SK-N-SH treated with all-trans-retinoic acid at 6 μM for 48 hours (cell line): ENCODE results near the gene TIAM1.

ENCODE experiments used
- TOX ChIP-seq: fragments of 250-450 bp; sonication (Bioruptor Pico); IDR thresholded peaks from 2 replicates; pipeline ENCODE4 v1.8.0; 2021; ENCODE audit warnings: mild to moderate bottlenecking, moderate library complexity, borderline replicate concordance
- ZFP30 ChIP-seq: fragments of 450-650 bp; formaldehyde crosslinking; IDR thresholded peaks from 2 replicates; pipeline ENCODE4 v1.5.0; 2022; ENCODE audit warnings: mild to moderate bottlenecking, moderate library complexity
- TF ChIP-seq, protein P1 (sequence below): fragments of 250-450 bp; sonication (Bioruptor Pico); IDR thresholded peaks from 2 replicates; pipeline ENCODE4 v1.8.0; 2020; ENCODE audit warnings: mild to moderate bottlenecking, moderate library complexity, borderline replicate concordance

DNA sequence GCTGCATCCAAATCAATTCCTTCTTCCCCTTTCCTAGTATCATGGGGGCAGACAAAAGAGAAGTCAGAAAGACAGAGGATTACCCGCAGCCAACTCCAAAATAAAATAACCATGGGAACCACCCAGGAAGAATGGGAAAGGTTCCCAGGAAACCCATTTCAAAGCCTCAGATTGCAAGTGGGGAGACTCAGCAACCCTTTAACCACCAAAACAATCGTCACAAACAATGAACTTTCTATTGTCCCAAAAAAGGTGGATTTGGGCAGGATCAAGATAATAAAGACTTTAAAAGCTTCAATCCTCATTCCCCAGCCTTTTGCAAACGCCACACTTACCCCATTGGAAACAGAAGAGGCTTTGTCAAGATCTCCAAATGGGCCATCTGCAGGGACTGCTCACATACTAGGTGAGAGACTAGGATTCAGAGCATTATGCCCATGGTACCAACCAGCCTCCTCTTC lies 5.1 kb downstream of the TIAM1 start:
- TF ChIP-seq ZFP30 (CRISPR knock-in tag) (no peak), TOX (no peak)
- TF ChIP-seq, protein P1, sequence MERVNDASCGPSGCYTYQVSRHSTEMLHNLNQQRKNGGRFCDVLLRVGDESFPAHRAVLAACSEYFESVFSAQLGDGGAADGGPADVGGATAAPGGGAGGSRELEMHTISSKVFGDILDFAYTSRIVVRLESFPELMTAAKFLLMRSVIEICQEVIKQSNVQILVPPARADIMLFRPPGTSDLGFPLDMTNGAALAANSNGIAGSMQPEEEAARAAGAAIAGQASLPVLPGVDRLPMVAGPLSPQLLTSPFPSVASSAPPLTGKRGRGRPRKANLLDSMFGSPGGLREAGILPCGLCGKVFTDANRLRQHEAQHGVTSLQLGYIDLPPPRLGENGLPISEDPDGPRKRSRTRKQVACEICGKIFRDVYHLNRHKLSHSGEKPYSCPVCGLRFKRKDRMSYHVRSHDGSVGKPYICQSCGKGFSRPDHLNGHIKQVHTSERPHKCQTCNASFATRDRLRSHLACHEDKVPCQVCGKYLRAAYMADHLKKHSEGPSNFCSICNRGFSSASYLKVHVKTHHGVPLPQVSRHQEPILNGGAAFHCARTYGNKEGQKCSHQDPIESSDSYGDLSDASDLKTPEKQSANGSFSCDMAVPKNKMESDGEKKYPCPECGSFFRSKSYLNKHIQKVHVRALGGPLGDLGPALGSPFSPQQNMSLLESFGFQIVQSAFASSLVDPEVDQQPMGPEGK (CRISPR knock-in tag) = no peak
